ENCODE measurements around the gene PRRT1B.

- no peak for TF ChIP-seq CTCF (IDR thresholded peaks at IDR 0.05)
- no peak for TF ChIP-seq TCF7 (CRISPR knock-in tag; IDR thresholded peaks at IDR 0.05; ENCODE audit: low read depth)
- no peak for TF ChIP-seq IRF1 (CRISPR knock-in tag; IDR thresholded peaks at IDR 0.05)
- no peak for TF ChIP-seq JUN (CRISPR knock-in tag; IDR thresholded peaks at IDR 0.05)
- TF ChIP-seq AFF4 (CRISPR knock-in tag; IDR thresholded peaks at IDR 0.05; ENCODE audit: borderline replicate concordance) = no peak
- TF ChIP-seq NR2C2 (CRISPR knock-in tag; IDR thresholded peaks at IDR 0.05) = no peak
- TF ChIP-seq MLX (CRISPR knock-in tag; IDR thresholded peaks at IDR 0.05) = no peak
Observed at GRCh38 chr9:131582466-131583336, 37.4 kb downstream of the PRRT1B start.
